GM19455 (cell line): Measurements from ENCODE around the gene WNK2.

ENCODE experiments used
- ATAC-seq: cut with Tn5 transposase; IDR thresholded peaks from one replicate; pipeline ENCODE4 v1.9.1; 2021; ENCODE audit not compliant: unreplicated experiment

The WNK2 gene

DNA sequence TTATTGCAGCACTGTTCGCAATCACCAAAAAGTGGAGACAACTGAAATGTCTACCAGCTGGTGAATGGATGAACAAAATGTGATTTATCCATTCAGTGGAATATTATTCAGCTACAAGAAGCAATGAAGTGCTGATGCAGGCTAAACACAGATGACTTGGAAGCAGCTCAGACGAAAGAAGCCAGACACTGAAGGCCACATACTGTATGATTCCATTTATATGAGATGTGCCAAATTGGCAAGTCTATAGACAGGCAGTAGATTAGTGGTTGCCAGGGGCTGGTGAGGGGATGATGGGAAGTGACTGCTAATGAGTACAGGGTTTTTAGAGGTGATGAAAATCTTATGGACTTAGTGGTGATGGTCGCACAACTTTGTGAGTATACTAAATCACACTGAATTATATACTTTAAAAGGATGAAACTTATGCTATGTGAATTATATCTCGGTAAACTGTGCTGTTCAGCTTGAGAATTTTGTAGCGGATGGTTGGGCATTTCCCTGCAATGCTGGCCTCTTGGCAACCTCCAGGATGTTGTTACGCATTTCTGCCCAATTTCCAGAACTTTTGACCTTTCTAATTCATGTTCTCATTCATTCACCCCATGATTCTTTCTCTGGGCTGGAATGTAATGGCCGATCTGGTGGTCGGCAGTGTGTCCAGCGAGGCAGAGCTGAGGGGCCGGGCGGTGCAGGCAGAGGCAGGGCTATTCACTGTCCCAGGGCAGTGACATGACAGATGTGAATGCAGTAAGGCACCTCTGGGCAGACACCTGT is 22.0 kb upstream of the WNK2 start:
- no peak for ATAC-seq

DNA sequence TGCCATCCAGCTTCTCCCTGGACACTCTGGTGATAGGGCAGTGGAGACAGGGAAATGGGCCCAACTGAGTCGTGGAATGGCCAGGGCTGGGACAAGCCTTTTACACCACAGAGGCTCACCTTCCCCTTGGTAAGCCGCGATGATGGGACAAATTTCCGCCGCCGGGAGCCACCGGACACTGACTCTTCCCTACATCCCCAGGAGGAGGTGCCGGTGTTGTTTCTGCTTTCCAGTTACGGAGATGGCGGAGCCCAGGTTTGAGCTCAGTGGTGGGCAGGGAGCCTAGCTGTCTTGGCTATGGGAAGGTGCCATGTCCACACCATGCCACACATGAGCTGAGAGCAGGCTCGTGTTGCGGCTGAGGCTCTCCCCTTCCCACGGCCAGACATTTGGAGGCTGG is 19.9 kb upstream of the WNK2 start:
- ATAC-seq = no peak

DNA sequence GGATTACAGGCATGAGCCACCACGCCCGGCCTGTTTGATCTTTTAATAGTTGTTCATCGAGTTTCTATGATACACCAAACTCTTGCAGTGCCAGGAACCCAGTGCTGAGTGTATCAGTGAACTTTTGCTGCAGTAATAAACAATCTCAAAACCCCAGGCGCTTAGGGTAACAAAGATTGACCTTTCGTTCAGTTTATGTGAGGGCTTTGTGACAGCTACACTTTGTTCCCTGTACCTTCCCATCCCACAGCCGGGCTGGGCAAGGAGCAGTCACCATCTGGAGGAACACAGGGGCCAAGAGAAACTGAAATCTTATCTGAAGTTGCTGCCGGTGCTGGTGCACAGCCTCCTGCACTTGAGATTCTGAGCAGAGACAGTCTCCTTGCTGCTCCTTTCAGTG is 17.2 kb upstream of the WNK2 start:
- no peak for ATAC-seq

DNA sequence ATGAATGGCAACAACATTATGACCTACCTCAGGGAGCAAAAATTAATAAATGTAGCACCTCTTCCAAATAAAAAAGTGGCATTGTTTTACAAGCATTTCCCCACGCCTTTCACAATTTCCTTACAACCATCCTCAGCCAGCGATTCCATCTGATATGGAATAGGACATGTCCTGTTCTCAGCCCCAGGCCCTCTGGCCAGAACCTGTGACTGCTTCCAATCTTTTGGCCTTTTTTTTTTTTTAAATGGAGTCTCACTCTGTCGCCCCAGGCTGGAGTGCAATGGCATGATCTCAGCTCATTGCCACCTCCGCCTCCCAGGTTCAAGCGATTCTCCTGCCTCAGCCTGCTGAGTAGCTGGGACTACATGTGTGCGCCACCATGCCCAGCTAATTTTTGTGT is 16.8 kb upstream of the WNK2 start:
- ATAC-seq = no peak

DNA sequence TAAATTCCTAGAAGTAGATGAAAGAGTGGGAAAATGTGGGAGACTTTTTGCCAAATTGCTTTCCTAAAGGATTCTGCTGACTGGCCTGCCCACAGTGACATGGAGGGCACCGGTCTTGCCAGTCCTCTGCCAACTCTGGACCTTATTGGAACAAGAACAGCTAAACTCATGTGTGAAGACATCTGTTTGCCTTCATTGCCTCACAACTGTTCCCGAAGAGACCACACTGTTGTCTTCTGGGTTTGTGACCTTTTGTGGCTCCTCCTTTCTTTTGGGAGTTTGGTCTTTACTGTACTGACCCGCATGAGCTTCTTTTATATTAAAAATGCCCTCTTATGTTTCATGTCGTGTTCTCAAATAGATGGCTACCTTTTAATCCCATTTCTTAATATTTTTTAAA is 16.1 kb upstream of the WNK2 start:
- ATAC-seq = no peak

DNA sequence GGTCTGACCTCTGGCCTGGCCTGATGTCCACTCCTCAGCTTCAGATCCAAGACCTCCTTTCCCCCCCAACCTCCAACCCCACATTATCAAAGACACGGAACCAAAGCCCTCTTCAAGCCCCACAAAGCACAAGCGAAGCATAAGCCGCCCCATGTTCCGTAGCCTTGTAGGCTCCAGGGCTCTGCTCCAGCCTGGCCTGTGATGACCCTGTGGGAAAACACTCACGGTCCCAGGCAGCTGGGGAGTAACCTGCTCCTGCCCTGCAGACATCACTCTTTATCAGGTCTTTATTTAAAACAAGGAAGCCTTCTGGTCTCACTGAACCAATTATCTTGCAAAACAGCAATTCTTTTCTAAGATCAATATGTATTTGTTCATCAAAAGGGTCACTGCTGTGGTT is 15.4 kb upstream of the WNK2 start:
- no peak for ATAC-seq

DNA sequence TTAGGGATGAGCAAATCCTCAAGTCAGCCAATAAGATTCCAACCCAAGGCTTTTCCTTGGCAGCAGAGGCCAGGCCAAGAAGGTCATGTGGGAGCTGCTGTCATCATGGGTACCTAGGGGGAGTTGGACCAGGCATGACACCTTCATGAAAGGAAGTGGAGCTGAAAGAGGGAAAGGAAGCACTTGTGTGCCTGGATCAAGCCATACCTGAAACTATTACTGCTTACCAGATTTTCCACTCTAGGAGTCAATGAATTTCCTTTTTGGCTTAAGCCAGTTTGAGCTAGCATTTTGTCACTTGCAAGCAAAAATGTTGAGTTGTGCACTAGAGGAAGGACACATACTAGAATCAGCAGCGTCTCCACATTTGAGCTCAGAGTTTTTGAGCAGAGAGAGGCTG is 14.5 kb upstream of the WNK2 start:
- ATAC-seq = no peak

DNA sequence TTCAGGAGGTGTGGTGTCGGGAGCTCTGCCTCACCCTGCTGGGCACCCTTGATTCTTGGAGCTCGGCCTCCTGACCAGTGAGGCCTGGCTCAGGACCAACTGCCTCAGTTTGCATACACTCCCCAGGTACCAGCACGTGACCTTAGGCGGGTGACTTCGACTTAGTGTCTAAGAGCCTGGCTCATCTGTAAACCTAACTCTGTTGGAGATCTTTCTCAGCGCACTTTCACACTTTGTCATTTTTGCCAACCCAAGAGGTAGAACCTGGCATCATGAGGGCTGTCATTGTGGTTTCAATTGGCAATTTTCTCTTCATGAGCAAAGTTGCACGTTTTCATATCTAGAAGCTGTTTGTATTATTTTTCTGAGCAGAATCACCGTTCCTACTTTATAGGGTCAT is 13.4 kb upstream of the WNK2 start:
- ATAC-seq = no peak

DNA sequence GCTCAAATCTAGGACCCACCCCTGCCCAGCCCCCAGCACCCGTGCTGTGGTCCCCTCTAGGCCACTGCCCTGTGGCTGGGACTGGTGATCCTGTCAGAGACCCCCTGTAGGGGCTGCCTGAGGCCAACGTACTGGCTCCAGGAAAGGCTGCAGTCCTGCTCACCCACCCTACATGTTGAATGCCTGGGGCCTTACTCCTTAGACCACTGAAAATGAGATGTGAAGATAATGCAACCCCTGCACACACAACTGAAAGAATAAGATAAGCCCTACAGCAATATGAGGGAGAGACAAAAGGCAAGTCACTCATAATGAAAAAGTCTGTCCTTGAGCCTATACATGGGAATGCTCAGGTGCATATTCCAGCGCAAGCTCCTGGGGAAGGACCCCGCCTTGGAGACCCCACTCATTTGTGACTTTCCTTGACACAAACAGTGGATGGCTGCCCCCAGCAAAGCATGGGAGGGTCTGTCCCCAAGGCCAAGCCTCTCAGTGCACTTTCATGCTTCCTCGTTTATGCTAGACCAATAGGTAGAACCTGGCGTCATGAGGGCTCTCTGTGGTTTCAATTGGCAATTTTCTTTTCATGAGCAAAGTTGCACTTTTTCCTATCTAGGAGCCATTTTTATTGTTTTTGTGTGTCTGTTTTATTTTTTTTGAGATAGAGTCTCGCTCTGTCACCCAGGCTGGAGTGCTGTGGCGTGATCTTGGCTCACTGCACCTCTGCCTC is 12.5 kb upstream of the WNK2 start:
- ATAC-seq = no peak

DNA sequence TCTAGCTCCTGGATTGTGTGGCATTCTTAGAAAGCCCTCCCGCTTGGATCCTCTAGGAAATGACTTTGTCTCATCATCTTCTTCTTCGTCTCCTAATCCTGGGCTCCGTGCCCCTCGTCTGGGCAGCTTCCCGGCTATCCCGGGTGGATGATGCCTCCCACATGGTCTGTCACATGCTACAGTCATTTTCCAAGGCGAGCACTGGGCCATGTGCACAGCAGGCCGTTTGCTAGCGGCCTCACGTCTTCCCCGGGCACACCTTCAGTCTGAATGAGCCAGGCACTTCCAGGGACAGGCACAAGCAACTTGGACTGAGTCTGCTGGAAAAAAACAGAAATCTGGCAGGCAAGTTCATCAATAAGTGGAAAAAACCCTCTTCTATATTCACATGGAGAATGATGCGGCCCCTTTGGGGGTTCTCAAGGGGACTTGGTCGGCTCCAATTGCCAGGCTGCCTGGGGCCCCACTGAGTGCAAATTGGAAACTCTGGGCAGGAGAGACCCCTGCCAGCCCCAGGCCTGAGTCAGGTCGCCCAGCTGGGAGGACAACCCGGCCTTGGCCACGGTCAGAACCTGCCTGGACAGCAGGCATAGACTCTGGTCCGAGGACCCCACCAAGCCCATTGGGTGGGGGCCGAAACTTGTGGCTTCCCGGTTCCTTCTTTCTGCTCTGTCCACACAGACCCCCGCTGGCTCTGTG is 11.1 kb upstream of the WNK2 start:
- no peak for ATAC-seq

DNA sequence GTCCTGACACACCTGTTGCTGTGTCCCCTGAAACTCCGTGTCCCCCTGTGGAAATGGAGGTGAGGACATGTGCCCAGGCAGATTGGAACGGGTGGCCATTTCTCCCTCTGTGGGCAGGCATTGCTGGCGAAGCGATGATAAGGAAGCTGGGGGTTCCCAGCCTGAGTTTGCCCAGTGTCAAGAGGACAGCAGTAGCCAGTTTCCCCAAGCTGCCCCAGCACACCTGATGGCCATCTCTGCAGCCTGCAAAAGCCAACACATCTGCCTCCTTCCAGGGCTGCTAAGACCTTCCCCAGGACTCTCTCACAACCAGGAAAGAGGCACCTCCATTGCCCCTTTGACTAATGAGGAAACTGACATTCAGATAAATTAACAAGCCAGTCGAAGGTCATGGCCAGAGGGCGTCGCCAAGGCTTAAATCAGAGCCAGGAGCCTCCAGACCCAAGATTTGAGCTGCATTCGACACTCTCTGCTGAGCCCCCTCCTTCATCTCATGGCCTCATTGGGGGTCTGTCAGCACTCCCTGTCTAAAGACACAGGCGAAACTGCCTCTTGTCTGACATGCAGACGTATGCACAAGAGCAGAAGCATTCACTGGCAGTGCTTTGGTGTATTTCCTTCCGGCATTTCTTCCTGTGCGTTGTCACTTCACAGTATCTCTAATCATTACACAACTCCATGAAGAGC is 10.4 kb upstream of the WNK2 start:
- no peak for ATAC-seq

DNA sequence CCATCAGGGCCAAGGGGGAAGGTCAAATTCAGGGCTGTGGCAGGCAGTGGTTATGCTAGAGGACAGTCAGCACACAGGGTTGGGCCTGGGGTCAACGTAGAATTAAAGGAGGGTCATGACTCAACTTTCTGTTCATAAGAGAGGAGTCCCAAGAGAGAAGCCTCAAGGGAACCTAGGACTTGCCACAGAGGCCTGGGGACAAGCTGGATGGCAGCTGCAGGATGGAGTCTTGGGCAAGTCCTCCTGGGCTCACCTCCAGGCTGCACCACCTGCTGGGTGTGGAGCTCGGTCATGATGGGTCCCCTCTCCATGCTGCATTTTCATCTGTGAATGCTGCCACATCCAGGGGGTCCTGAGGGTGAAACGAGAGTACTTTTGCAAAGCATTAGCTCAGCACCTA is 9.0 kb upstream of the WNK2 start:
- no peak for ATAC-seq

DNA sequence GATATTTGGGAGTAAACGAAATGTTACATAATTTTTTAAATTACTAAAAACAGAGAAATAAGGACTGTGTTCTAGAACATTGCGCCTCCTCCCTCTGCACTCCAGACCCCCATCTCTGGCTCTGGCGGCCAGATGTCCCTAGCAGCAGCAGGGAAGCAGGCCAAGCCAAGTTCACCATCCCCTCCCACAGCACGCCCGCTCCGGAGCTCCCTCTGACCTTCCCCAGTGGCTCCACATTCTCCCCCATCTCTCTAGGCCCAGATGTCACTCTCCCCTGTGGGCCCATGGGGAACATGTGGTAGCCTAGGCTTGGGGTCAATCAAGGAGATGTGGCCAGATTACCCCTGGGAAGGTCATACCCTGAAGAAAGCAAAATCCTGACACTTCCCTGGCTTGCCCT is 6.3 kb upstream of the WNK2 start:
- no peak for ATAC-seq

DNA sequence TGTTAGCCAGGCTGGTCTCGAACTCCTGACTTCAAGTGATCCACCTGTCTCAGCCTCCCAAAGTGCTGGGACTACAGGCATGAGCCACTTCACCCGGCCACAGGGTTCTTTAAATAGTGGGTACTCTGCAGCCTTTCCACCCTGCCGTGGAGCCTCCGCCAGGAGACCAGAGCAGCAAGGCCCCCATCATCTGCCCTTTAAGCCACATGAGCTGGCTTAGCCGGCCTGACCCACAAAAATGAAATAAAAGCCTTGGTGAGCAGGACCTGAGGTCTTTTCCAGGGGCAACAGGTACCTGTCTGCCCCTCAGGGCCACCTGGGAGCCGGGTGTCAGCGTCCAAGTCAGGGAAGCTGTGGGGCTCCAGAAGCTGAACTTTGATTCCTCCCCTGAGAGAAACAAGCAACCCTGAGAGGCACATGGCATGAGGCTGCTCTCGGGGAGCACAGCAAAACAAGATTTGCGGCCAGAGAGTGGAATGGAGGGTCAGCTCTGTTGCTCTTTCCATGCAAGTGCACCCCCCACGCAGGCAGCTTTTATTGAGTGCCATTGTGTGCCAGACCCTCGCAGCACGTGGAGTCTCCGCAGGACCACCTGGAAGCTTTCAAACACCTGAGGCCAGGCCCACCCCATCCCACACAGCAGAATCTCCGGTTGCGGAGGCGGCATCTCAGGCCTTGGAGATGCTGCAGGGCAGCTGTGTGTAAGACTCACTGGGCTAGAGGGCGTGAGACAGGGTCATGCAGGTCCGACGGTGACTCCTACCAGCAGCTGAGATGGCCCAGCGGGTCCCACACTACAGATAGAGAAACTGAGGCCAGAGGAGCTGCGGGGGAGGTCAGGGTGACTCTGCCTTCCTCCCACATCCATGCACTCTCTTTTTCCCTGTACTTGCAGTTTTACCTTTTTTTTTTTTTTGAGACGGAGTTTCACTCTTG is 4.8 kb upstream of the WNK2 start:
- no peak for ATAC-seq

DNA sequence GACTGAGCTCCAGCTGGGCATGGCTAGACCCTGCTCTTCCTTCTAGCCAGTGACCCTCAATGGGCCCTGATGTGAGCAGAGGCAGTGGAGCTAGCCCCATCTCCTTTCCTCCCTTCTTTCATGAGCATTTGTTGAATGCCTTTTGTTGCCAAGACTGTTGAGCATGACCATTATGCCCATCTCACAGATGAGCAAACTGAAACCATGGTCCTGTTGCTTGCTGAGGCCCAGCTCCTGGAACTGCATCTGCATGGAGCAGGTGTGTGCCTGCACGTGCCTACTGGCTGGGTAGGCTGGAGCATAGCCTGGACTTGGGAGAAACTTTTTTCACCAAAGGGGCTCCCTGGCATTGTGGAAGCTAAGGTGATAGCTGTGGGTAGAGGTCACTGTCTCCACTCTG is 3.0 kb upstream of the WNK2 start:
- no peak for ATAC-seq

DNA sequence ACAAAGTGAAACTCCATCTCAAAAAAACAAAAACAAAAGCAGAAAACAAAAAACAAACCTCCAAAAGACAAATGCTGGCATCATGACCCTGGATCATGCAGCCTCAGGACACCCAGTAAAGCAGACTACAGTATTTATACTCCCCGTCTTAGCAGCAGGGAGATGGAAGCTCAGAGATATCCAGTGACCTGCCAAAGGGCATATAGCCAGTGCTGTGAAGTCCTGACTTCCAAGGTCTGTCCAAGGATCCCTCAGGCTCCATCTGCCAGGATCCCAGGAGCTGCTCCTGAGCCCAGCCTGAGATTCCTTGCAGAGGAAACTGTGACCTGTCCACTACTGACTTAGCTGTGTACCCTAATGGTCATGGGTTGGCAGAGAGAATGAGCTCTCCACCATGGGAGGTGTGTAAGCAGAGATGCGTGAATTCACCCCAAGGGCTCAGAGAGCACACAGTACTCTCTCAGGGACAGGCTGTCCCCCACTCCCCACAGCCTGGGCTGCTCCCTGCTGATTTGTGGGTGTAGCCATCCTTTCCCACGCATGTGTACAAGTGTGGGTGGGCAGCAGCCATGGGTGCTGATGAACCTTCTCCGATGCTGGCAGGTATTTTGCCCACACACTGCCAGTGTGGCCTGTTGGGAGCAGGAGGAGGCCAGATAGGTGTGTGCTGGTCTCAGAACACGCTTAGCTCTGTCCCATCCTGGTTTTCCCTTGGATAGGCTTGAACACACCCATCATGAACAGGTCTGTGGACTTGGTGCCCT is 2.1 kb upstream of the WNK2 start:
- no peak for ATAC-seq

DNA sequence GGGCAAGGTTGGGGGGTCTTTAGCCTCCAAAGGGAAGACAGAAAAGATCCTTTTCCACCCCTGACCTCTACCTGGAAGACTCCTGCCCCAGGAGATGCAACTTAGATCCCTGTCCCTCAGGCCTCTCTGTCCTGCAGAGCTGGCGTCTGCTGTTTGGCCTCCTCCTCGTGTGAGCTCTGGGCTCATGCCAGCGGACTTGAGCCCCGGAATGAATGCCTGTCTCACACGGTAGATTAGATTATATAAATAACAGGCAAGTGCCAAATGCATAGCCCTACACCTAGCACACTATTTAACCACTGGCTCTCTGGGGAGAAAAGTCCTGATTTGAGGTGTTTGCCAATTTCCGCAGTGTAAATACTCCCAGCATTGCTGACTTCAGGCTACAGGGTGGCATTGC is 1.4 kb upstream of the WNK2 start:
- no peak for ATAC-seq

DNA sequence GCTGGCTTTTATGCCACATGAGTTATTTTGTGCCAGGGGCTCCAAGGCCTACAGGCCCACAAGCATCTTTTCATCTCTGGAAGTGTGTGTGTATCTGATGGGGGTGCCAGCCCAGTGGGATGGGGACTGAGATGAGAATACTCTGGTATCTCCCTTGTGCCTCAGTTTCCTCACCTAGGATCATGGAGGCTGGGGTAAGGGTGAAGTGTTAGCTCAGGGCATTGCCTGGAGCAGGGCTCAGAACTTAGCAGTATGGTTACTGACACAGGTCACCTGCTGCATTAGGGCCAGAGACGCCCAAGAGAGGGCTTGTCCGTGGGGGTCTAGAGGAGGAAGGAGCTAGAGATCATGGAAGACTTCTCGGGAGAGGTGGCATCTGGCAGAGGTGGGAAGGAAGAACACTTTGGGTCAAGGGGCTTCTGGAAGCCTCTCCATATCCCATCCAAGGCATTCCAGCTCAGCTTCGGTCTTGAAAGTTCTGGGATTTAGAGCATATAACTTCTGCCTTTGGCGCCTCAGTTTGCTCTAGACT is 742 bp upstream of the WNK2 start:
- no peak for ATAC-seq

DNA sequence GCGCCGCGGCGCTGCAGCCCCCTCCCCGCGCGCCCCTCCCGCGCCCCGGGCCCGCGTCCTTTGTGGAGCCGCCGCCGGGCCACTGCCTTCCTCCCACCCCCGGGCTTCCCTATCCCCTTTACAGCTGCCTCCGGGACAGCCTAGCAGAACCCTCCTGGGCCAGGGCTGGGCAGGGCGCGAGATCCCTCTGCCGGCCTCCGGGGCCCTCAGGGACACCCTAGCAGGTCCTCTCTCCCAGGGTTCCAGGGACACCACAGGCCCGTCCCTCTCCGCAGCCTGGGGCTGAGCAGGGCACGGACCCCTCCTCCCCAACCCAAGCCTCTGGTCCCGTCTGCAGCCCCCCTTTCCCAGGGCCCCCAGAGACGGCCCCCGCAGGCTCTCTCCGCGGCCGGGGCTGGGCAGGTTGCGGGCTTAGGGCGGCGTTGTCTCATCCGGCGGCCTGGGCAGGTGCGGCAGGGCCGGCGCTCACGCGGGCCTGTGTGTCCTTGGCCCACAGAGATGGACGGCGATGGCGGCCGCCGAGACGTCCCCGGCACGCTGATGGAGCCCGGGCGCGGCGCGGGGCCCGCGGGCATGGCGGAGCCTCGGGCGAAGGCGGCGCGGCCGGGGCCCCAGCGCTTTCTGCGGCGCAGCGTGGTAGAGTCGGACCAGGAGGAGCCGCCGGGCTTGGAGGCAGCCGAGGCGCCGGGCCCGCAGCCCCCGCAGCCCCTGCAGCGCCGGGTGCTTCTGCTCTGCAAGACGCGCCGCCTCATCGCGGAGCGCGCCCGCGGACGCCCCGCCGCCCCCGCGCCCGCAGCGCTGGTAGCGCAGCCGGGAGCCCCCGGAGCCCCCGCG is 710 bp downstream of the WNK2 start:
- no peak for ATAC-seq
